ENCODE measurements around the gene CACNA1S. TPM values are rescaled to one million over a fixed set of nuclear protein-coding genes. Genes with fewer than 3 reads are reported as not detected.

Gene CACNA1S
- total and polyA plus RNA-seq, 2 donors (not counting 1 experiment from before 2014, with no cell fraction given) = not detected

DNA sequence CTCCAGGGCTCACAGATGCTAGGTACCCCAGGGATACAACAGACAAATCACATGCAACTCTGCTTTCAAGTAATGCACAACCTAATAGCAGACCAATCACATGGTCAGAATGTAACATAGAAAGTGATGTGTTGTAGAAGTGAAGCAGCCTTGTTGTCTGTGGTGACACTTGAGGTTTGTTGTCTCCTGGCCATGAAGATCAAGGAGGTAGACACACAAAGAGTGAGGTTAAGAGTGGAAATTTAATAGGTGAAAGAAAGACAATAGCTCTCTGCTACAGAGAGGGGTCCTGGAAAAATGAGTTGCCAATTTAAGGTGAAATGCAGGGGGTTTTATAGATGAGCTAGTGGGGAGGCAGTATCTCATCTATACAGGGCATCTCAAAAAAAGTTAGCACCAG lies 44.6 kb upstream of the CACNA1S start:
- Histone ChIP-seq H3K27ac (ENCODE audit: low read length in 2 of 2) (no peak overlapping the region), H3K79me2 (ENCODE audit: control insufficient read depth, insufficient read depth, low read length) (peaks cover 6% of the 10 kb centered on the region), H3K4me2 (replicated peaks; ENCODE audit: low read depth, low read length, poor library complexity, severe bottlenecking) (no peak overlapping the region), H3K4me1 (ENCODE audit: control insufficient read depth in 2 of 2, insufficient read depth in 2 of 2, low read length in 2 of 2) (peaks cover 9 to 17% of the 10 kb centered on the region in 2 donors), H3K36me3 (replicated peaks in 1 of 2; ENCODE audit: control extremely low read depth in 1 of 2, control insufficient read depth in 1 of 2, extremely low read depth in 1 of 2, insufficient read depth in 2 of 2, low read length in 1 of 2) (no peaks in the 10 kb centered on the region), H3K9ac (ENCODE audit: low read length) (no peak overlapping the region), H4K20me1 (ENCODE audit: control insufficient read depth, insufficient read depth, low read length, poor library complexity, severe bottlenecking) (no peaks in the 10 kb centered on the region), H3K9me3 (ENCODE audit: control extremely low read depth in 1 of 3, control insufficient read depth in 2 of 3, insufficient read depth in 1 of 3, low read length in 2 of 3) (no peaks in the 10 kb centered on the region), H3K4me3 (ENCODE audit: control extremely low read depth in 1 of 5, extremely low read depth in 1 of 5, insufficient read depth in 1 of 5, low read depth in 2 of 5, low read length in 4 of 5) (no peak overlapping the region), H2AFZ (ENCODE audit: insufficient read depth, low read depth, low read length, poor library complexity, severe bottlenecking) (no peak overlapping the region), H3K27me3 (replicated peaks in 1 of 4; ENCODE audit: control extremely low read depth in 1 of 4, control insufficient read depth in 3 of 4, insufficient read depth in 4 of 4, low read length in 3 of 4) (peaks cover 0 to 16% (median 4%) of the 10 kb centered on the region in 4 experiments)
- Mint-ChIP-seq H3K9me3 (ENCODE audit: insufficient read depth) (no peaks in the 10 kb centered on the region), H3K27me3 (peaks cover 23% of the 10 kb centered on the region), H3K4me1 (peaks cover 18% of the 10 kb centered on the region), H3K4me3 (no peak overlapping the region), H3K27ac (no peak overlapping the region)
- ATAC-seq (ENCODE audit: low read depth) (no peak), DNase-seq (no peak)
- TF ChIP-seq, protein P1, sequence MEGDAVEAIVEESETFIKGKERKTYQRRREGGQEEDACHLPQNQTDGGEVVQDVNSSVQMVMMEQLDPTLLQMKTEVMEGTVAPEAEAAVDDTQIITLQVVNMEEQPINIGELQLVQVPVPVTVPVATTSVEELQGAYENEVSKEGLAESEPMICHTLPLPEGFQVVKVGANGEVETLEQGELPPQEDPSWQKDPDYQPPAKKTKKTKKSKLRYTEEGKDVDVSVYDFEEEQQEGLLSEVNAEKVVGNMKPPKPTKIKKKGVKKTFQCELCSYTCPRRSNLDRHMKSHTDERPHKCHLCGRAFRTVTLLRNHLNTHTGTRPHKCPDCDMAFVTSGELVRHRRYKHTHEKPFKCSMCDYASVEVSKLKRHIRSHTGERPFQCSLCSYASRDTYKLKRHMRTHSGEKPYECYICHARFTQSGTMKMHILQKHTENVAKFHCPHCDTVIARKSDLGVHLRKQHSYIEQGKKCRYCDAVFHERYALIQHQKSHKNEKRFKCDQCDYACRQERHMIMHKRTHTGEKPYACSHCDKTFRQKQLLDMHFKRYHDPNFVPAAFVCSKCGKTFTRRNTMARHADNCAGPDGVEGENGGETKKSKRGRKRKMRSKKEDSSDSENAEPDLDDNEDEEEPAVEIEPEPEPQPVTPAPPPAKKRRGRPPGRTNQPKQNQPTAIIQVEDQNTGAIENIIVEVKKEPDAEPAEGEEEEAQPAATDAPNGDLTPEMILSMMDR (IDR thresholded peaks at IDR 0.05) = no peak
- TF ChIP-seq EZH2 (IDR thresholded peaks at IDR 0.05; ENCODE audit: borderline replicate concordance, insufficient read depth, low read depth, low read length, poor library complexity, severe bottlenecking) = no peak
- POLR2A ChIA-PET = no interaction called here
- intact Hi-C loops (cut with micrococcal nuclease) = loop anchor here (10.0 kb wide), 1 partner anchor 988 kb away; the partner anchor contains the start of gene ARL8A
- CTCF ChIA-PET = interaction anchor here (0.7 to 2.1 kb wide), 2 partner anchors 10 to 14 kb away, joined by 3 to 4 read pairs; no protein-coding TSS in a partner anchor

DNA sequence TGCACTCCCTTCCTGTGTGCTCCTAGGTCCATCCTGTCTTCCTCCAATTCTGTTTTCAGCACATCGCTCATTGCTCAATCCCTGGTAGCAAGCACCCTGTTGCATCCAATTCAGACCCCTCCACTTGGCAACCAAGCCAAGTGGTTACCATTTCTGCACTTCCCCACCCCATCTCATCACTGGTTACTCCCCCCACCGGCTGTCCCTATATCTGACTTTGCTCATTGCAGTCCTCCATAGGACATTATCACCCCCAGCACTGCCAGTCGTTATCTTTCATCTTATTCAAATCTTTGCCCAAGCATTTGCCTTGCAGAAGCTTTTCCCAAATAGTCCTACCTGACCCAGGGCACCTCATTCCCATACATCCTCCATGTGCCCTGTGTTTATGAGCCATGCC lies 44.1 kb upstream of the CACNA1S start:
- H3K9ac ChIP-seq (ENCODE audit: low read length) = no peak overlapping the region
- TF ChIP-seq EZH2 (IDR thresholded peaks at IDR 0.05; ENCODE audit: borderline replicate concordance, insufficient read depth, low read depth, low read length, poor library complexity, severe bottlenecking) = no peak
- TF ChIP-seq, protein P1 (IDR thresholded peaks at IDR 0.05) = no peak
- Mint-ChIP-seq H3K4me1 (peaks cover 18% of the 10 kb centered on the region), H3K27me3 (peaks cover 23% of the 10 kb centered on the region), H3K4me3 (no peak overlapping the region), H3K9me3 (ENCODE audit: insufficient read depth) (no peaks in the 10 kb centered on the region), H3K27ac (no peak overlapping the region)
- peaks cover 6% of the 10 kb centered on the region for H3K79me2 ChIP-seq (ENCODE audit: control insufficient read depth, insufficient read depth, low read length)
- no peak for DNase-seq
- 98% methylated on average over 3 of the region's 3 CpGs for WGBS (ENCODE audit: insufficient coverage)
- peaks cover 9 to 17% of the 10 kb centered on the region in 2 donors for H3K4me1 ChIP-seq (ENCODE audit: control insufficient read depth in 2 of 2, insufficient read depth in 2 of 2, low read length in 2 of 2)
- H3K36me3 ChIP-seq (replicated peaks in 1 of 2; ENCODE audit: control extremely low read depth in 1 of 2, control insufficient read depth in 1 of 2, extremely low read depth in 1 of 2, insufficient read depth in 2 of 2, low read length in 1 of 2) = no peaks in the 10 kb centered on the region
- no peak overlapping the region for H3K4me2 ChIP-seq (replicated peaks; ENCODE audit: low read depth, low read length, poor library complexity, severe bottlenecking)
- intact Hi-C loops (cut with micrococcal nuclease) = loop anchor here (10.0 kb wide), 1 partner anchor 988 kb away; the partner anchor contains the start of gene ARL8A
- H3K27me3 ChIP-seq (replicated peaks in 1 of 4; ENCODE audit: control extremely low read depth in 1 of 4, control insufficient read depth in 3 of 4, insufficient read depth in 4 of 4, low read length in 3 of 4) = peaks cover 0 to 16% (median 4%) of the 10 kb centered on the region in 4 experiments
- ChIA-PET CTCF (interaction anchor here (1.5 to 2.1 kb wide), 2 partner anchors 12 to 15 kb away, joined by 3 to 4 read pairs; no protein-coding TSS in a partner anchor), POLR2A (no interaction called here)
- ATAC-seq (ENCODE audit: low read depth) = no peak
- H2AFZ ChIP-seq (ENCODE audit: insufficient read depth, low read depth, low read length, poor library complexity, severe bottlenecking) = no peak overlapping the region
- H3K4me3 ChIP-seq (ENCODE audit: control extremely low read depth in 1 of 5, extremely low read depth in 1 of 5, insufficient read depth in 1 of 5, low read depth in 2 of 5, low read length in 4 of 5) = no peak overlapping the region
- no peak overlapping the region for H3K27ac ChIP-seq (ENCODE audit: low read length in 2 of 2)
- H4K20me1 ChIP-seq (ENCODE audit: control insufficient read depth, insufficient read depth, low read length, poor library complexity, severe bottlenecking) = no peaks in the 10 kb centered on the region
- no peaks in the 10 kb centered on the region for H3K9me3 ChIP-seq (ENCODE audit: control extremely low read depth in 1 of 3, control insufficient read depth in 2 of 3, insufficient read depth in 1 of 3, low read length in 2 of 3)

Measured in B cell (primary cell).